HUDEP-2 (cell line): Measurements from ENCODE around the gene TMEM14A.

Experiments
- DNase-seq, 76 experiments: peaks; one replicate each; lab custom pipeline; 2025; ENCODE audit not compliant: unreplicated experiment in 76 of 76; lab: John Stamatoyannopoulos, UW

Gene TMEM14A, protein sequence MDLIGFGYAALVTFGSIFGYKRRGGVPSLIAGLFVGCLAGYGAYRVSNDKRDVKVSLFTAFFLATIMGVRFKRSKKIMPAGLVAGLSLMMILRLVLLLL

DNA sequence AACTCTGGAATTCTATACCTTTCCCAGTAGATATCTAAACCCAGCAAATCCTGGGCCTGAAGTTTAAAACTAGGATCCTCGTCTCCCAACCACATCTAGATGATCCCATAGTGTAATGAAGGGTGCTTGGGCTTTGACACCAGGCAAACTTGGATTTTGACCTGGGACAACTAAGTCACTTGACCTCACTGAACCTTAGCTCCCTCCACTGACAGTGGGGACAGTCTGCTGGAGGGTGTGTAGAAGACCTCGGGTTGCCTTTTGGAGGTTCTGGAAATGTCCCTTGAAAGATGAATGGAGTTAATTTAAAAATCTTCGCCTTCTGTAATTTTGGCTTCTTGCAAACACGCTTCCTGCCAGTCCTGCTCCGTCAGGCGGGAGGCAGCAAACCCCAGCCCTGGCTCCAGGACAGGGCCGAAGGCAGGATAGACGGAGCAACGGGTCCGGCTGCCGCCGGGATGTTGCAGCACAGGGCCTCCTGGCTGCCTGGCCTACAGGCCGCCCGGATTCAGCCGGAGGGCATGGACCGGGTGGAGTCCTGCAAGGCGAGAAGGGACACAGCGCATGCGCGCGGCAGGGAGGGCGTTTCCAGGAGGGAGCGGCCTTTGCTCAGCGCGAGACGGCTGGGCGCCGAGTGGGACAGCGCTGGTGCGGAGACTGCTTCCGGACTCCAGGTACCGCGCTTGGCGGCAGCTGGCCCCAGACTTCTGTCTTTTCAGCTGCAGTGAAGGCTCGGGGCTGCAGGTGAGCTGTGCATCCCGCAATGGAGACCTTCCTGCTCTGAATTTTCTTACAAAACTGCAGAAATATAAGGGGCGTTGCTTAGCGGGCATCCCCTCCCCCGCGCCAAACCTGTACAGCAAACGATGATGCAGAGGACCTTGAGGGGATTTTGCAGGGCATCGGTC, at the start of gene TMEM14A:
TMEM14A (plus strand) TSS at position 612 of the 908 bp plus-strand sequence. CDS start 5,990 bp downstream, outside the sequence.
- DNase-seq = peak; percentile 36 to 97 (median 92)

DNA sequence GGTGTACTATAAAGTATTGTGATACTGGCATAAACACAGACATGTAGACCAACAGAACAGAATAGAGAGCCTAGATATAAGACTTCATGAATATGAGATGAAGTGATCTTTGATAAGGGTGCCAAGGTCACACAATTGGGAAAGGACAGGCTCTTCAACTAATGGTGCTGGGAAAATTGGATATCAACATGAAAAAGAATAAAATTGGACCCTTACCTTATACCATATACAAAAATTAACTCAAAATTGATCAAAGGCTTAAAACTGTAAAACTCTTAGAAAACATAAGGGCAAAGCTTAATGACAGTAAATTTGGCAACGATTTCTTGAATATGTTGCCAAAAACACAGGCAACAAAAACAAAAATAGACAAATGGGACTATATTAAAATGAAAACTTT, 49.3 kb upstream of the TMEM14A start:
- no peak for DNase-seq

DNA sequence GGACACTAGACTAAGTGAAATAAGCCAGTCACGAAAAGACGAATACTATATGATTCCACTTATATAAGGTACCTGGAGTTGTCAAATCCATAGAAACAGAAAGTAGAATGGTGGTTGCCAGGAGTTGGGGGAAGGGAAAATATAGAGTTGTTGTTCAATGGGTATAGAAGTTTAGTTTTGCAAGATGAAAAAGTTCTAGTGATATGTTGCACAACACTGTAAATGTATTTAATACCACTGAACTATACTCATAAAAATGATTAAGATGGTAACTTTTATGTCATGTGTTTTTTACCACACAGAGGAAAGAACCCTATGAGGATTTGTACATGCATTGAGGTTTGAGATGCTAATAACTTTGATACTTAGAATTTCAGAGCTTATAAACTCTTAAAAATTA, 48.1 kb upstream of the TMEM14A start:
- no peak for DNase-seq

DNA sequence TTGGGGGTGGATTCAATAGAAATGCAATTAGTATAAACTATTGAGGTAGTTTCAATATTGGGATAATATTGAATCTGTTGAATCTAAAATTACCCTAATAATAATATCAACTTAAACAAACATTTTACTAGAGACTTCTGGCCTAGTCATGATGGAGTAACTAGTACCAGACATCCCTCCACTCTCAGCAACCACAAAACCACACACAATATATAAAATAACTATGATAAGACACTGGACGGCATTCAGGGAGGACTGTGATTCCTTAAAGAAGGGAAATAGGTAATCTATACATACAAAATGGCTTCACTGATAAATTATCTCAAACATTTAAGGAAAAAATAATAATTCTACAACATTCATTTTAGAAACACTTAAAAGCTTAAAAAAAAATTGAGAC, 38.9 kb upstream of the TMEM14A start:
- DNase-seq = no peak

DNA sequence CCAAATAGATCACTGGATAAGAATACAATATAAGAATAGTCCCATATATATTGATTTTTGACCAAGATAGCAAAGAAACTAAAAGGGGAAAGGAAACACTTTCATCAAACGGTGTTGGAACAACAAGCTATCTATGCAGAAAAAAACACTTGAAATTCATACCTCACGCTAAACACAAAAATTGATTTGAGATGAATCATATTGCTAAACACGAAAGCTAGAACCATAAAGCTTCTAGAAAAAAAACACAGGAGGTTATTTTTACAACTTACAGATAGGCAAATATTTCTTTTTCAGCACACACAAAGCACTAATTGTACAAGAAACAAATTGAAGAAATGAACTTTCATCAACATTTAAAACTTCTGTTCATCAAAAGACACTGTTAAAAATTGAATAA, 36.7 kb upstream of the TMEM14A start:
- DNase-seq = no peak

DNA sequence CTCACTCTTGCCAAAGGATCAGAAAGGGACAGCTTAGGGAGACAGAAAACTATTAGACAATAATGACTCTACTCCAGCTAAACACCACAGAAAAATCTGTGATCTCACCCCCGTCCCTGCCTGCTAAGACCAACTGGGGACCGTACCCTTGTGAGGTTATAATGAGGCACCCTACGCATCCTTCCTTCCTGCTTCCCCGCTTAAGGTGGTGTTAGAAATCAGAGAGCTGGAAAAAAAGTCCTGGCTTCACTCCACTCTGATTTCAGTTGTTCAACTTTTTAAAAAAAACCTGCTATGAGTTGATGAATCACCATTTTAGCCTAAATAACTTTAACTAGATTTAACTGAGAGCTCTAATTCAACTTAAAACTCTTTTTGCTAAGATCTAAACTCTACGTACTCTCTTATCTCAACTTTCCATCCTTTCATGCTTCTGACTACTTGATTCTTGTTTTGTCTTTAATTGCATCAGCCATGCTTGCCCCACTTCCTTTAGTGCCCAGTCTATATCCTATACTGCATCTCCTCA, 35.8 kb upstream of the TMEM14A start:
- no peak for DNase-seq

DNA sequence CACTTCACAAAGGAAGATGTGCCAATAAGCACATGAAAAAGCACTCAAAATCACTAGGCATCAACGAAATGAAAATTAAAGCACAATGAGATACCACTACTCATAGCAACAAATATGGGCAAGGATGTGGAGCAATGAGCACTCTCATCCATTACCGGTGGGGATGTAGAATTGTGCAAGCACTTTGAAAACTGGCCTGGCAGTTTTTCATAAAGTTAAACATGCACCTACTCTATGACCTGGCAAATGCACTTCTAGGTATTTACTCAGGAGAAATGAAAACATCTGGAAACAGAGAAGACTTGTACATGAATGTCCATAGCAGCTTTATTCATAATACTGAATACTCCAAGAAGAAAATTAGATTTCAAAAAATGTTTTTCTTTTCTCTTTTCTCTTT, 34.1 kb upstream of the TMEM14A start:
- no peak for DNase-seq

DNA sequence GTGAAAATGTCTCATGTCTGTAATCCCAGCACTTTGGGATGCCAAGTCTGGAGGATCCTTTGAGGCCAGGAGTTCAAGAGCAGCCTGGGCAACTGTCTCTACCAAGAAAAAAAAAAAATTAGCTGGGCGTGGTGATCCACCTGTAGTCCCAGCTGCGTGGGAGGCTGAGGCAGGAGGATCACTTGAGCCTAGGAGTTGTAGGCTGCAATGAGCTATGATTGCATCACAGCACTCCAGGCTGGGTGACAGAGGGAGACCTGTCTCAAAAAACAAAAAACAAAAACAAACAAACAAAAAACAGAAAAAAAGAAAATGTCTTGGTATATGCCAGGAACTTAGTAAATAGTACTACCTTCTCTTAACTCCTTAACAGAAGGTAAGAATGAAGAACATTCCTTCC, 31.4 kb upstream of the TMEM14A start:
- no peak for DNase-seq

DNA sequence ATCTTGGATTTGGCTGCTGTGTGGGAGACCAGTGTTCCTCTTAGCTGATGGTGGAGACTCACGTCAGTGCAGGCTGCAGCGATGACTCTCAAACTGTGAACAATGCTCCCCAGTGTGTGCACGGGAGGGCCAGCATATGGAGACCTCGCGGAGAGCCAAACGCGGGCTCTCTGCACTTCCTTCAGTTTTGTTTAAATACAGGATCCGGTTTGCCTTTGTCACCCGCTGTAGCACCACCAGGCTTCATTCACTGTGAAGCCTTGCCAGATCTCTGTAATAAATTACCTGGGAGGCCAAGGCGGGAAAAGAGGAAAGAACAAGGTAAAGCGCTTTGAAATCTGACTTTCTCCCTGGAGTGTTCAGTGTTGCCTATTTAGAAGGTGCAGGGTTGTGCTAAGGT, 30.7 kb upstream of the TMEM14A start:
- no peak for DNase-seq

DNA sequence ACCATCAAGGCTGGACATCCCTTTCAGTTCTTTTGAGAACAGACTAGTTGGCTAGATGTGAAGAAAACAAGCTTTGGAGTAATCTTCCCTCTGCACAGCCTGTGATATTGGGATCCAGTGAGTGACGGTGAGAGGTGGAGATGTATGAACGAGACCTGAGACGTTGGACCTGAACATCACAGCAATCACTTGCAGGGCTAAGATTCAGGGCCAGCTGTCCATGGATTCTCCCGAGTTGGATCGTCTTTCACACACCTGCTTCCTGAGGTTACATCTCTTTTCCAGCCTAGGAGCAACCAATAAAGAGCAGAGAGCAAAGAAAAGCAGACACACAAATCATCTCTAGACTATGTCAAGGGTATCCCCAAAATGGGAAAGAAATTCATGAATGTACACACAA, 30.0 kb upstream of the TMEM14A start:
- no peak for DNase-seq

DNA sequence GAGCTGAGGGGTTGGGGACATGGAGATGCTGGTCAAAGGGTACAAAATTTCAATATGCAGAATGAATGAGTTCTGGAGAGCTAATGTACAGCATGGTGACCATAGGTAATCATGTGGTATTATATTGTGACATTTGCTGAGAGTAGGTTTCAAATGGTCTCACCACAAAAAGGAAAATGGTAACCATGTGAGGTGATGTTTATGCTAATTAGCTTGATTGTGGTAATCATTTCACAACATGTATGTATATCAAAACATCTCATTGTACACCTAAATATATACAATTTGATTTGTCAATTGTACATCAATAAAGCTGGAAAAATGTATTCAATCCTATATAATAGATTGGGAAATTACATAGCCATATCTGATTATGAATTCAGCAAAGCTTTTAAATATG, 29.5 kb upstream of the TMEM14A start:
- no peak for DNase-seq

DNA sequence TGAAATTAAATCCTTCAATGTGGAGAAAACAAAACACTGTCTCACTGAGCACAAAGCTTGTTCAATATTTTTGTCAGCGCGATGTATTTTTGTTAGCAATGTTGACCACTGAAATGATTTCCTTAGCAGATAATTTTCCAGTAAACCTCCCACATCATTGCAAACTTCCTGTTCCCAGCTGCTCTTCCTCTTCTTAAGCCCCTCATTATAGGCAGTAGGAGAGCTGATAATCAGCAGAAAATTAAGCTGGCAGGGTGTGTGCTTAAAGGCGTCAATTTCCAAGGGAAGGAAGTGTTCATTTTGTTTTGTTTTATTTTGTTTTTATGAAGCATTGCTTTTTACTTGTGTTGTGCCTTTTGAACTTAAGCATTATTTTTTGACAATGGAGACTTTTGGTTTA, 29.1 kb upstream of the TMEM14A start:
- no peak for DNase-seq

DNA sequence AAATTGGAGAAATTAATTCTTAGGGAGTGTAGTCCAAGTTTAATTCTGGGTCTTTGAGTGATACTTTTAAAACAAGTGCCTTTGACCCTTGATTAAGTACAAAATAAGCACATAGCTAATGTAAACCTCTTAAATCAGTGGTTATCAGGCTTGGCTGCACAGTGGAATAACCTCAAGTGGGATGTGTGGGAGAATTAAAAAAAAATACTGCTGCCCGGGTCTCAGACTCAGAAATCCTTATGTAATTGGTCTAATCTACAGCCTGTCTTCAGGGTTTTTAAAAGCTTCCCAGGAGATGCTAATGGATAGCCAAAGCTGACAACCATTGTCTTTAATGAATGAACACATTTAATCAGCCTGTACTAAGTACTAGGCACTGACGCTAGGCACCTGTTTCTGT, 28.5 kb upstream of the TMEM14A start:
- DNase-seq = no peak

DNA sequence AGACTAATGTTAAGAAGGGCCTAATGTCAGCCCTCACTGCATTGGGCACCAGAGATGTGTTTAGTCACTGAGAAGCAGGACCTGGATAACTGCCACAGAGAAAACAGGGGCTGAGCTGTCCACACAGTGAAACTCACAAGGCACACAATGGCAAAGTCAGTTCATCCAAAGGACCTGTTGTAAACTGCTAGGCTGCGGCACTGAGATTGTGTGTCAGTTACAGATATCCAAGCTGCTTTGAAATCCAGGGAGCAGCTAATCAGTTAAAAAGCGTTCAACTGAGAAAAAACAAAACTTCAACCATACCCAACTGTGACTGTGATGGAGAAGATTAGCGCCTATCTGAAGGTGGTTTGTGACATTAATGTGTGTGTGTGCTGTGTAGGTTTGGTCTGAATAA, 27.8 kb upstream of the TMEM14A start:
- DNase-seq = peak in 2 of 76 experiments; percentile 12 to 14

DNA sequence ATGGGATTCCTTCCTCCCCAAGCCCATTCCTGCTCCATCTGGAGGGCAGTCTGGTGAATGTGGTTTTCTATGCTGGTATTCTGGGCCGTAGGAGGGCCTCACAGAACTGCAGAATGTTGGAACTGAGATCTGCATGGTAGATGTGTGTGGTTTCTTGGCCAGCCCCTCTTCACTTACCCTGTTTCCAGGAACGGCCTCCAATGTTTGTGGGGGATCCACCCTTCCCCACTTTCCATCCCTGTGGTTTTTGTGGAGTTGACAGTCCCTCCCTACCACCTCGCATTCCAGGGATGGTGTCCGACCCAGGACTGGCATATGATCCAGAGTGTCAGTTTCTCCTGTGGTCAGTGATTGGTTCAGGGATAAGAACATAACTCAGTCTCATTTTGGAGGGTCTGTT, 26.7 kb upstream of the TMEM14A start:
- DNase-seq = no peak

DNA sequence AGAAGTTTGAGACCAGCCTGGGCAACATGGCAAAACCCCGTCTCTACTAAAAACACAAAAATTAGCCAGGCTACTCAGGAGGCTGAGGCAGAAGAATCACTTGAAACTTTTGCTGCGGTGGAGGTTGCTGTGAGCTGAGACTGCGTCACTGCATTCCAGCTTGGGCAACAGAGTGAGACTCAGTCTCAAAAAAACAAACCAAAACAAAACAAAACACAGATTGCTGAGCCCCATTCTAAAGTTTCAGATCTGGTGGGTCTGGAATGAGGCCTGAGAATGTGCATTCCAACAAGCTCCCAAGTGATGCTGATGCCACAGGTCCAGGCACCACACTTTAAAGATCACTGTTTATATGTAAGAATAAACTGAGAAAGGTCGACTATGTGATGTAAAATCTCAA, 24.9 kb upstream of the TMEM14A start:
- DNase-seq = no peak

DNA sequence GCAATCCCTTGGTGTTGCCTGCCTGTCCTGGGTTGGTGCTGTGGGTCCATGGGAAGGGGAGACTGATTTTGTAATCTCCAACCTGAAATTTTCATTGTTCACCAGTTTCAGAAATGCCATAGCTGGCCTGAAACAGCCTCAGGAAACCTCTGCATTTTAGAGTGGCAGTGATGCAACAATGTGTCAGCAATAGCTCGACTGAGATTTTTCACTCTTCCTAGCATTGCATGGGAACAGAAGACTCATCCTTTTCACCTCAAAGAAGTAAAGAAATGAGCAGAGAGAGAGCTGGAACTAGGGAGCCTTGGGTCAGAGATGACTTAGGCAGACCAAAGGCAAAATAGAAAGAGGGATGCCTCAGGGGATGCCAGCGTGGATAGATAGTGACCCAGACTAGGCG, 23.7 kb upstream of the TMEM14A start:
- DNase-seq = no peak

DNA sequence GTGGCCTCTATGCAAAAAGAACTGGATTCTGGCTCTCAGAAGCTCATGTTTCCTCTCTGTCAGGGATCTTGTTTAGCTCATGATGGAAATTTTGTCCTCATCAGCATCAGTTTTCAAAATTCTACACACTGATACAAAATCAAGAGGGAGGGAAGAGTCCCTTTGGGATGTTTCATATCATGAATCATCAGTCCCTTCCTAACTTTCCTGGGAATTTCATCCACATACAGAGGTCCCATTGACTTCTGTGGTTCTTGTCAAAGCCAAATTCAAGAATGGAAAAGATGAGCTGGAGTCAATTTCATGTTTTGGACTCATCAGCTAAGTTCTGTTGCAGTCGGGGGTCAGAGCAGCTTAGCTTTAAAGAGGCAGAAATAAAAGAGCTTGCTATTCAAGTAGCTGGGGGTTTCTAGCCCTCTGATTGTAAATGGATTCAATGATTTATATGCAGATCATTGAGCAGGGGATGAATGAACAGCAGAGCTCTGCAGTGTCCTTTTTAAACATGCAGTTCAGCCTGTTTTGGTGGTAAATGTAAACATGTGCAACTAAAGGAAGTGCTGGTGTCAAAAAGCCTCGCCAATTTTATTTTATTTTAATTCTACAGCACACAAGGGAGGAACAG, 21.3 kb upstream of the TMEM14A start:
- no peak for DNase-seq

DNA sequence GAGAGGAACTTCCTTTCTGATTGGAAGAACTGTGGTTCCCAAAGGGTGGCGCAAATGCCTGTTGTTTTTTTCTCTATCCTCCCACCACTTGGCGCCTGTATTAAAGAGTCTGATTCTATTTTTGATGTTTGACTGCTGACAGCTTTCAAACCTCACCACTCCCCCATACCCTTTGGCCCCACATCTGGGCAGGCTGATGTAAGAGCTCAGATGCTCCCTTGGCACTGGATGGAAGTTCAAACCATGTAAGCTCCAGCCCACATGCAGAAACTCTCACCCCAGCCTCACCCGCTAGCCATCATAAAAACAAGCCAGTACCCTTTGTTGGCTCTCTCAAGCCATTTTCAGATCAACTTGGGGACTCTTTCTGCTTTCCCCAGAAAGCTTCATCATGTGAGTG, 20.0 kb upstream of the TMEM14A start:
- DNase-seq = no peak

DNA sequence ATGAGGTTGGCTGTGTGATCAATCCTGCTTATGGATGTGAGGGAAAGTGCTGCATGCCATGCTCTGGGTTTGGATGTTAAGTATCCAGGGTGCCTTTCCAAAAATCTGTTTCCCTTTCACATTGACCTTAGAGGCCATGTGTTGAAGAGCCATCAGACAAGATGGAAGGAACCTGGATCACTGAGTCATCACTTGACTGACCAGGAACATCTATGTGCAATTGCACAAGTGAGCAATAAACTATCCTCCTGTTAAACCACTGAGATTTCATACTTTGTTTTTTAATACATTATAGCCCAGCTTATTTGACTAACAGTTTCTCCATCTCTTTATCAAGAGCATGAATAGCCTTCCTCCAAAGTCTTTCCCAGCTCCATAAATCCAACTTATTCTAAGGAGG, 17.8 kb upstream of the TMEM14A start:
- DNase-seq = no peak

DNA sequence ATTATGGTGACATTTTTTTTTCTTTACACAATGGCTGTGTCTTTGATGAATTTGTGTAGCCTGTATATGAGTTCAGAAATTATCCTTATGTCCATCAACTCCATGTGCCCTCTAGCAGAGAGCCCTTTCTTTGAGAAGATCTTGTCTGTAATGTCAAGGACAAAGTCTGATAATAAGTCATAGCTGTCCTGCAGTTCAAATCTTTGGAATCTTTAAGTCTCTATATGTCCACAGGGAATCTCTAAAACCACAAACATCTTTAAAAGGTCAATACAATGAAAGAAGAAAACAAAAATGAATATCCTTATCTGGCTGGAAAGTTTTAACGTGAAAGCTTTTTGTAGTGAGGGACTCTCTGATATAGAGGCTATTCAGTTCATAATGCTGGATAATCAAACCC, 16.9 kb upstream of the TMEM14A start:
- DNase-seq = no peak

DNA sequence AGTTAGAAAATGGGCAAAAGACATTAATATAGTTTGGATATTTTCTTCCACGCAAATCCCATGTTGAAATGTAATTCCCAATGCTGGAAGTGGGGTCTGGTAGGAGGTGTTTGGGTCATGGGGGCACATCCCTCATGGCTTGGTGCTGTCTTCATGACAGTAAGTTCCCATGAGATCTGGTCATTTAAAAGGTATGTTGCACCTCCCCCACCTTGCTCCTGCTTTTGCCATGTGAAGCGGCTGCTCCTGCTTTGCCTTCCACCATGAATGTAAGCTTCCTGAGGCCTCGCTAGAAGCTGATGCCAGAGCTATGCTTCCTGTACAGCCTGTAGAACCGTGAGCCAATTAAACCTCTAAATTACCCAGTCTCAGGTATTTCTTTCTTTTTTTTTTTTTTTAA, 16.3 kb upstream of the TMEM14A start:
- DNase-seq = no peak
